GM18867 (cell line): ENCODE measurements around the gene BRD1.
"Not testable (repeated sequence)": the region's sequence is repeated elsewhere in the genome, so short reads cannot be mapped to it uniquely, and the experiment has no call there.

ENCODE experiments used
- ATAC-seq: cut with Tn5 transposase; IDR thresholded peaks from one replicate; pipeline ENCODE4 v1.9.1; 2021; ENCODE audit warnings: mild to moderate bottlenecking, moderate library complexity; ENCODE audit not compliant: unreplicated experiment

Gene BRD1

GRCh38 chr22:49785841-49786471 is 41.7 kb downstream of the BRD1 start:
- no peak for ATAC-seq

- no peak for ATAC-seq
Observed at GRCh38 chr22:49785046-49785521, 42.6 kb downstream of the BRD1 start.

- ATAC-seq: no peak
Observed at GRCh38 chr22:49784630-49784971, 43.1 kb downstream of the BRD1 start.

- no peak for ATAC-seq
Observed at GRCh38 chr22:49783926-49784629, 43.6 kb downstream of the BRD1 start.

GRCh38 chr22:49783036-49783746 is 44.5 kb downstream of the BRD1 start:
- ATAC-seq: no peak

GRCh38 chr22:49781886-49782285 is 45.8 kb downstream of the BRD1 start:
- ATAC-seq: not testable (repeated sequence)

GRCh38 chr22:49781289-49781782 is 46.3 kb downstream of the BRD1 start:
- no peak for ATAC-seq

GRCh38 chr22:49780698-49781288 is 46.9 kb downstream of the BRD1 start:
- no peak for ATAC-seq

- ATAC-seq: no peak
Observed at GRCh38 chr22:49779853-49780697, 47.6 kb downstream of the BRD1 start.

- no peak for ATAC-seq
Observed at GRCh38 chr22:49779211-49779610, 48.5 kb downstream of the BRD1 start.

- no peak for ATAC-seq
Observed at GRCh38 chr22:49777569-49778249, 50.0 kb downstream of the BRD1 start.

GRCh38 chr22:49776891-49777290 is 50.8 kb downstream of the BRD1 start:
- ATAC-seq: no peak

- ATAC-seq: no peak
Observed at GRCh38 chr22:49775867-49776511, 51.7 kb downstream of the BRD1 start.

GRCh38 chr22:49775191-49775866 is 52.3 kb downstream of the BRD1 start:
- no peak for ATAC-seq

GRCh38 chr22:49774499-49775151 is 53.0 kb downstream of the BRD1 start:
- no peak for ATAC-seq

GRCh38 chr22:49774046-49774445 is 53.6 kb downstream of the BRD1 start:
- no peak for ATAC-seq

GRCh38 chr22:49773531-49773930 is 54.1 kb downstream of the BRD1 start:
- no peak for ATAC-seq

GRCh38 chr22:49772692-49773091 is 55.0 kb downstream of the BRD1 start:
- no peak for ATAC-seq
